ENCODE measurements around the gene PDE4D.

DNA sequence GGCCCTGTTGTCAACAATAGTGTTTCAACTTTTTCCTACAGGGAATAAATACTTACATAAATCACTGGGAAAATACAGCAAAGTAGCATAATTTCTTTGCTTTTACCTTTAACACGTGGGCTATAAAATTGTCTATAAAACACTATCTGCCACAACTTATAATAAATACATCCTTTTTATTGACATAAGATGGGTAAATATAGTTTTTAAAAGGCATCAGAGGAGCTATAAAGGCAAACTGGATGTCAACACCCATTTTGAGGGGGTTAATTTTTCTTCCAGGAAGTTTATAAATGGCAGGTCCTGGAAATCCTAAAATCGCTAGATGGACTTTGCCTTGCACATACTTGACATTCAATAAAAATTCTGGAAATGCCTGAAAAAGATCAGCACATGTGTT lies 358.0 kb downstream of the PDE4D start:
- TF ChIP-seq, protein P1, sequence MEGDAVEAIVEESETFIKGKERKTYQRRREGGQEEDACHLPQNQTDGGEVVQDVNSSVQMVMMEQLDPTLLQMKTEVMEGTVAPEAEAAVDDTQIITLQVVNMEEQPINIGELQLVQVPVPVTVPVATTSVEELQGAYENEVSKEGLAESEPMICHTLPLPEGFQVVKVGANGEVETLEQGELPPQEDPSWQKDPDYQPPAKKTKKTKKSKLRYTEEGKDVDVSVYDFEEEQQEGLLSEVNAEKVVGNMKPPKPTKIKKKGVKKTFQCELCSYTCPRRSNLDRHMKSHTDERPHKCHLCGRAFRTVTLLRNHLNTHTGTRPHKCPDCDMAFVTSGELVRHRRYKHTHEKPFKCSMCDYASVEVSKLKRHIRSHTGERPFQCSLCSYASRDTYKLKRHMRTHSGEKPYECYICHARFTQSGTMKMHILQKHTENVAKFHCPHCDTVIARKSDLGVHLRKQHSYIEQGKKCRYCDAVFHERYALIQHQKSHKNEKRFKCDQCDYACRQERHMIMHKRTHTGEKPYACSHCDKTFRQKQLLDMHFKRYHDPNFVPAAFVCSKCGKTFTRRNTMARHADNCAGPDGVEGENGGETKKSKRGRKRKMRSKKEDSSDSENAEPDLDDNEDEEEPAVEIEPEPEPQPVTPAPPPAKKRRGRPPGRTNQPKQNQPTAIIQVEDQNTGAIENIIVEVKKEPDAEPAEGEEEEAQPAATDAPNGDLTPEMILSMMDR (conservative IDR thresholded peaks at IDR 0.05; ENCODE audit: low read depth, low read length): no peak
- TF ChIP-seq EZH2 (IDR thresholded peaks at IDR 0.05; ENCODE audit: borderline replicate concordance, low read depth, low read length, poor library complexity, severe bottlenecking): no peak
